ENCODE data around the gene MEGF6. TPM values are rescaled to one million over a fixed set of nuclear protein-coding genes. Genes with fewer than 3 reads are reported as not detected.

The MEGF6 gene
- total RNA-seq, 1 experiment from 2014 or later: 65.3 TPM

DNA sequence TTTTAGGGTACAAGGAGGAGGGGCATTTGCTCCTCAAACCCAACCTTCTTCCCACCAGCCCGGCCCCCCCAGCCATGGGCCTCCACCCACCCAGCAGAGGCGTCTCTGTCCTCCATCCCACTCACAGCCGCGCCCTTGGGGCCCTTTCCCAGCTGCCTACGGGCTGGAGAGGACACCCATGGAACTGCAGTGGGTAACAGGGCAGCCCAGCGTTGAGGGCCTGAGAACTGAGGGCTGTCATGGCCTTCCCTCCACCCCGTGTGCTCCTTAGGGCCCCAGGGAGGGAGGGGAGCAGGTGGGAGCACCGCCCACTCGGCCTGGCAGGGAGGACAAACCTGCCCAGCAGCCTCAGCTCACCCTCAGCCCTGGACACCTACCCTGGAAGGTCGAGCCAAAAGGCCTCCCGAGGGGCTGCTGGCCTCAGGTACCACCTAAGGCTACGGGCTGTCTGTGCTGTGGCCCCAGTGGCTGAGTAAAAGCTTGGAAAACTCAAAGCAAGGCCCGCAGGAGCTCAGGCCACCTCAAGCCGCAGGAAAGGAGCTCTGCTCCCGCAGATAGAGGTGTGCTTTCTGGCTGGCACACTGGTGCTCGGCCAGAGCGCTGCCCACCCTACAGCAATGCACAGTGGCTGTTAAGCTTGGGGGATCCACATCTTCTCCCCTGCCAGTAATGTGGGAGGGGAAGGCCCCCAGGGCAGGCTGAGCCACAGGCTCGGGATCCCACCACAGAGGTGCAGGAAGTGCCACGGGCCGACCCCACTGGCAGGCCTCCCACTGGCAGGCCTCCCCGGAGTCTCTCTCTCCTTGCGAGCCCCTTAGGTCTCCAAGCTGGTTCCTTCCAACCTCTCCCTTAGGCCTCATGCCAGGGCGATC, 159.1 kb downstream of the MEGF6 start:
- H3K4me3 ChIP-seq: no peak overlapping the region
- H4K20me1 ChIP-seq (ENCODE audit: insufficient read depth): no peaks in the 10 kb centered on the region
- ChIA-PET CTCF (interaction anchor here (0.6 to 1.7 kb wide), 14 partner anchors 19 to 448 kb away, joined by 3 to 23 read pairs (median 6); partner anchors contain the start of genes C1orf174, CEP104 and DFFB), POLR2A (ENCODE audit: unreplicated experiment) (no interaction called here)
- TF ChIP-seq, protein P1, sequence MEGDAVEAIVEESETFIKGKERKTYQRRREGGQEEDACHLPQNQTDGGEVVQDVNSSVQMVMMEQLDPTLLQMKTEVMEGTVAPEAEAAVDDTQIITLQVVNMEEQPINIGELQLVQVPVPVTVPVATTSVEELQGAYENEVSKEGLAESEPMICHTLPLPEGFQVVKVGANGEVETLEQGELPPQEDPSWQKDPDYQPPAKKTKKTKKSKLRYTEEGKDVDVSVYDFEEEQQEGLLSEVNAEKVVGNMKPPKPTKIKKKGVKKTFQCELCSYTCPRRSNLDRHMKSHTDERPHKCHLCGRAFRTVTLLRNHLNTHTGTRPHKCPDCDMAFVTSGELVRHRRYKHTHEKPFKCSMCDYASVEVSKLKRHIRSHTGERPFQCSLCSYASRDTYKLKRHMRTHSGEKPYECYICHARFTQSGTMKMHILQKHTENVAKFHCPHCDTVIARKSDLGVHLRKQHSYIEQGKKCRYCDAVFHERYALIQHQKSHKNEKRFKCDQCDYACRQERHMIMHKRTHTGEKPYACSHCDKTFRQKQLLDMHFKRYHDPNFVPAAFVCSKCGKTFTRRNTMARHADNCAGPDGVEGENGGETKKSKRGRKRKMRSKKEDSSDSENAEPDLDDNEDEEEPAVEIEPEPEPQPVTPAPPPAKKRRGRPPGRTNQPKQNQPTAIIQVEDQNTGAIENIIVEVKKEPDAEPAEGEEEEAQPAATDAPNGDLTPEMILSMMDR (conservative IDR thresholded peaks at IDR 0.05): no peak
- no peak for TF ChIP-seq EZH2 (IDR thresholded peaks at IDR 0.05; ENCODE audit: low read depth)
- no peaks in the 10 kb centered on the region; the same call in 1 of the 2 replicates for H3K9me3 ChIP-seq (ENCODE audit: insufficient read depth, low read depth)
- H3K79me2 ChIP-seq (ENCODE audit: low read depth): 0 out of 2 replicates have a peak, but pooled peaks cover 9% of the 10 kb centered on the region
- peaks cover 30% of the 10 kb centered on the region for H3K27me3 ChIP-seq (ENCODE audit: insufficient read depth, low read depth)
- H3K36me3 ChIP-seq (ENCODE audit: low read depth): no peaks in the 10 kb centered on the region
- H2AFZ ChIP-seq: no peak overlapping the region
- H3K4me1 ChIP-seq (replicated peaks; ENCODE audit: insufficient read depth): peaks cover 10% of the 10 kb centered on the region
- intact Hi-C loops (cut with micrococcal nuclease; ENCODE audit: unreplicated experiment): loop anchor here (2.0 to 5.0 kb wide), 3 partner anchors 31 to 449 kb away; partner anchors contain the start of genes C1orf174 and LRRC47
- H3K9me2 ChIP-seq (ENCODE audit: insufficient read depth): no peaks in the 10 kb centered on the region
- H3F3A ChIP-seq (ENCODE audit: insufficient read depth, low read depth): peaks cover 9% of the 10 kb centered on the region; the same call in 1 of the 2 replicates
- H3K27ac ChIP-seq: no peak overlapping the region
- no peak overlapping the region for H3K4me2 ChIP-seq
- no peak for DNase-seq
- BruUV-seq (replicated peaks): no TSS peak

DNA sequence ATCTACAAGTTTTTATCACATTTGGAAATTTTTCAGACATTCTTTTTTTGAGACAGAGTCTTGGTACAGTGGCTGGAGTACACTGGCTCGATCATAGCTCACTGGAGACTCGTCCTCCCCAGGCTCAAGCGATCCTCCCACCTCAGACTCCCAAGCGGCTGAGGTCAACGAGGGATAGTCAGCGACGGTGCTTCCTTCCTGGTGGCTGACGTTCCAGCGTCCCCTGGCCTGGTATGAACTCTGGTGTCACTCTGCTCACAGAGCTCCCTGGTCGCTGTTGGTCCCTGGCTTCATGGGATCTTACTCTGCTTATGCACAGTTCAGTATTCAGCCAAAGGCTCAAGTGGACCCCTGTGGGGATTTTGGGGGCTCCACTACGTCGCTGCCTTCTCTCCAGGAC, 160.3 kb downstream of the MEGF6 start:
- H3K36me3 ChIP-seq (ENCODE audit: low read depth): no peaks in the 10 kb centered on the region
- peaks cover 35% of the 10 kb centered on the region for H3K27me3 ChIP-seq (ENCODE audit: insufficient read depth, low read depth)
- H3K9me2 ChIP-seq (ENCODE audit: insufficient read depth): no peaks in the 10 kb centered on the region
- no peak for TF ChIP-seq EZH2 (IDR thresholded peaks at IDR 0.05; ENCODE audit: low read depth)
- TF ChIP-seq, protein P1 (conservative IDR thresholded peaks at IDR 0.05): no peak
- H2AFZ ChIP-seq: no peak overlapping the region
- ChIA-PET CTCF (no interaction called here), POLR2A (ENCODE audit: unreplicated experiment) (no interaction called here)
- intact Hi-C loops (cut with micrococcal nuclease; ENCODE audit: unreplicated experiment): loop anchor here (5.0 kb wide), 1 partner anchor 346 kb away; the partner anchor contains the start of gene LRRC47
- H3F3A ChIP-seq (ENCODE audit: insufficient read depth, low read depth): peaks cover 9% of the 10 kb centered on the region; the same call in 1 of the 2 replicates
- DNase-seq: no peak
- BruUV-seq (replicated peaks): no TSS peak
- peaks cover 10% of the 10 kb centered on the region for H3K4me1 ChIP-seq (replicated peaks; ENCODE audit: insufficient read depth)
- H3K79me2 ChIP-seq (ENCODE audit: low read depth): 0 out of 2 replicates have a peak, but pooled peaks cover 9% of the 10 kb centered on the region
- H4K20me1 ChIP-seq (ENCODE audit: insufficient read depth): no peaks in the 10 kb centered on the region
- no peak overlapping the region for H3K4me3 ChIP-seq
- no peak overlapping the region for H3K27ac ChIP-seq
- no peak overlapping the region for H3K4me2 ChIP-seq
- H3K9me3 ChIP-seq (ENCODE audit: insufficient read depth, low read depth): peaks cover 4% of the 10 kb centered on the region

DNA sequence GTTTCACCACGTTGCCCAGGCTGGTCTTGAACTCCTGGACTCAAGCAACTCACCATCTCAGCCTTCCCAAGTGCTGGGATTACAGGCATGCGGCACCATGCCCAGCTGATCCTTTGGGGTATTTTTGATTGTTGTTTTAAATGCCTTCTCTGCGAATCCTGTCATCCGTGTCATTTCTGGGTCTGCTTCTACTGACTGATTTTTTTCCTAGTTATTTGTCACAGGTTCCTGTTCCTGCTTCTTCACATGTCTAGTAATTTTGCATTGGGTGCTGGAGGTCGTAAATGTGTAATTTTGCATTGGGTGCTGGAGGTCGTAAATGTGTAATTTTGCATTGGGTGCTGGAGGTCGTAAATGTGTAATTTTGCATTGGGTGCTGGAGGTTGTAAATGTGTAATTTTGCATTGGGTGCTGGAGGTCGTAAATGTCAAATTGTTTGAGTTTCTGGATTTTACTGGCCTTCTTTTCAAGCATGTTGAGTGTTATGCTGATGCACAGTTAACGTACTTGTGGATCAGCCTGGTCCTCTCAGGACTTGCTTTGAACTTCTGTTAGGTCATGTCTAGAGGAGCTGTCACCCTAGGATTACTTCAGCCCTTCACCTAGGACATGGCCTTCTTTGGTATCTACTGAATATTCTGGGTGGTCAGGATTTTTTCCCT, 161.0 kb downstream of the MEGF6 start:
- ChIA-PET CTCF (no interaction called here), POLR2A (ENCODE audit: unreplicated experiment) (no interaction called here)
- no TSS peak for BruUV-seq (replicated peaks)
- H4K20me1 ChIP-seq (ENCODE audit: insufficient read depth): no peaks in the 10 kb centered on the region
- H2AFZ ChIP-seq: no peak overlapping the region
- H3K4me3 ChIP-seq: no peak overlapping the region
- 0 out of 2 replicates have a peak, but pooled peaks cover 4% of the 10 kb centered on the region for H3K79me2 ChIP-seq (ENCODE audit: low read depth)
- H3K9me2 ChIP-seq (ENCODE audit: insufficient read depth): no peaks in the 10 kb centered on the region
- H3F3A ChIP-seq (ENCODE audit: insufficient read depth, low read depth): peaks cover 9% of the 10 kb centered on the region; the same call in 1 of the 2 replicates
- H3K27me3 ChIP-seq (ENCODE audit: insufficient read depth, low read depth): peaks cover 39% of the 10 kb centered on the region
- H3K27ac ChIP-seq: no peak overlapping the region
- no peaks in the 10 kb centered on the region for H3K36me3 ChIP-seq (ENCODE audit: low read depth)
- no peak overlapping the region for H3K4me2 ChIP-seq
- peaks cover 10% of the 10 kb centered on the region for H3K4me1 ChIP-seq (replicated peaks; ENCODE audit: insufficient read depth)
- intact Hi-C loops (cut with micrococcal nuclease; ENCODE audit: unreplicated experiment): loop anchor here (5.0 kb wide), 1 partner anchor 347 kb away; the partner anchor contains the start of gene LRRC47
- DNase-seq: no peak
- TF ChIP-seq, protein P1 (conservative IDR thresholded peaks at IDR 0.05): no peak
- no peak for TF ChIP-seq EZH2 (IDR thresholded peaks at IDR 0.05; ENCODE audit: low read depth)
- H3K9me3 ChIP-seq (ENCODE audit: insufficient read depth, low read depth): peaks cover 4% of the 10 kb centered on the region

Data from PC-9 (cell line).